Suppressor macrophage (primary cell): ENCODE data around the gene KLHL22.
"Not testable (repeated sequence)": the region's sequence is repeated elsewhere in the genome, so short reads cannot be mapped to it uniquely, and the experiment has no call there.

Experiments
- DNase-seq, 4 experiments: peaks; one replicate each; pipeline ENCODE4 v3.0.0-alpha.2; 2020 to 2022
- total RNA-seq, 17 experiments: gene quantifications; one replicate each; lab custom pipeline; 2026; ENCODE audit warnings: mixed read lengths in 6 of 17, inconsistent platforms in 3 of 17; lab: John Stamatoyannopoulos, UW

KLHL22 gene, protein sequence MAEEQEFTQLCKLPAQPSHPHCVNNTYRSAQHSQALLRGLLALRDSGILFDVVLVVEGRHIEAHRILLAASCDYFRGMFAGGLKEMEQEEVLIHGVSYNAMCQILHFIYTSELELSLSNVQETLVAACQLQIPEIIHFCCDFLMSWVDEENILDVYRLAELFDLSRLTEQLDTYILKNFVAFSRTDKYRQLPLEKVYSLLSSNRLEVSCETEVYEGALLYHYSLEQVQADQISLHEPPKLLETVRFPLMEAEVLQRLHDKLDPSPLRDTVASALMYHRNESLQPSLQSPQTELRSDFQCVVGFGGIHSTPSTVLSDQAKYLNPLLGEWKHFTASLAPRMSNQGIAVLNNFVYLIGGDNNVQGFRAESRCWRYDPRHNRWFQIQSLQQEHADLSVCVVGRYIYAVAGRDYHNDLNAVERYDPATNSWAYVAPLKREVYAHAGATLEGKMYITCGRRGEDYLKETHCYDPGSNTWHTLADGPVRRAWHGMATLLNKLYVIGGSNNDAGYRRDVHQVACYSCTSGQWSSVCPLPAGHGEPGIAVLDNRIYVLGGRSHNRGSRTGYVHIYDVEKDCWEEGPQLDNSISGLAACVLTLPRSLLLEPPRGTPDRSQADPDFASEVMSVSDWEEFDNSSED
- 1.9 to 25.3 (median 17.6) reads per million in 17 experiments for total RNA-seq

- peak; percentile 23 to 75 (median 46) for DNase-seq
Measured at GRCh38 chr22:20494978-20495860, at the start of gene KLHL22. Gene KLHL22, minus strand, starts transcription at chr22:20495795. Its CDS starts 6,584 bp downstream, at chr22:20489211.

GRCh38 chr22:20545318-20545634, 49.7 kb upstream of the KLHL22 start:
- DNase-seq, result not testable (repeated sequence)

DNA sequence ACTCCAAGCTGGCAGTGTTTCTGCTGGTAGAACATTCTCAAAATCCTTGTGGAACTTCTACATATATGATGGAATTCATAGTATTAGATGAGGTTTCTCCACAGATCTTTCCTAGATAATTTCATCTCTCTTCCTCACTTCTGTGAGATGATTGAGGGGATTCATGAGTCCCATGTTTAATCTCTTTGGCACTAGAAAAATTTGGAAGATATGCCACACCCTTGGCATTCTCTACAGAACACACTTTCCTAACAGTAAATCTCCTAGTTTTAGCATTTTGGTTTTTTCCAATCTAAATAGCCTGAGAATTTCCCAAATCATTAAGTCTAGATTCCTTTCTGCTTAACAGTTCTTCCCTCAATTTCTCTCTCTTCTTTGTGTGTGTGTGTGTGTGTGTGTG, 47.1 kb upstream of the KLHL22 start:
- no peak for DNase-seq

- DNase-seq, result no peak
Measured at GRCh38 chr22:20542055-20542454, 46.5 kb upstream of the KLHL22 start.

GRCh38 chr22:20538875-20539274, 43.3 kb upstream of the KLHL22 start:
- not testable (repeated sequence) for DNase-seq

DNA sequence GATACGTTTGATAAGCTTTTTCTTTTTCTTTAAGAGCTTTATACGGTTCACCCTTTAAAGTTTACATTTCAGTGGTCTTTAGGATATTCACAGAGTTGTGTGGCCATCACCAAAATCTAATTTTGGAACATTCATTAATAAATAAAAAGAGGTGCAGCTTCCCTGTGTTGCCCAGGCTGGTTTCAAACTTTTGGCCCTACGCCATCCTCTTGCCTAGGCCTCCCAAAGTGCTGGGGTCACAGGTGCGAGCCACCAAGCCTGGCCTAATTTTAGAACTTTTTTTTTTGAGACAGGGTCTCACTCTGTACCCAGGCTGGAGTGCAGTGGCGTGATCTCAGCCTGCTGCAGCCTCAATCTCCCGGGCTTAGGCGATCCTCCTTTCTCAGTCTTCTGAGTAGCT, 42.4 kb upstream of the KLHL22 start:
- DNase-seq, result no peak

DNA sequence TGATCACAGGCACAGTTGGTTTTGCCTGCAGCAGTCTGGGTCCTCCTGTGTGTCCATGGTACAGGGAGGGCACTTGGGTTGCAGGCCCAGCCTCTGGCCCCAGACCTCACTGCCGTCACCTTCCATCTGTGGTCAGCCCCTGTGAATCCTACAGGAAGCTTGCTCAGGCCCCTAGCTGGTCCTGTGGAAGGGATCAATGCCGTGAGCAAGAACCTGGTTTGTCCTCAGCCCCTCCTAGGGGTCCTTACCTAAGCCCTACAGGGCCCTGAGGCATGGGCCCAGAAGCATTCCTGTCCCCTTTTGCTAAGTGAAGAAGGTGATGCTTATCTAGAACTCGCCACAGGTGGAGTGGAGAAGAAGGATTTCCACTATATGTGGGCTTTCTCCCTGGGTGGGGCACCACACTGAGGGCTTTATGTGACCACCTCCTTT, 41.7 kb upstream of the KLHL22 start:
- no peak for DNase-seq

- DNase-seq, result no peak
Measured at GRCh38 chr22:20536590-20537324, 41.2 kb upstream of the KLHL22 start.

GRCh38 chr22:20533879-20534265, 38.3 kb upstream of the KLHL22 start:
- DNase-seq, result peak in 2 of 4 experiments; percentile 41 to 53

GRCh38 chr22:20533095-20533878, 37.7 kb upstream of the KLHL22 start:
- no peak for DNase-seq

DNA sequence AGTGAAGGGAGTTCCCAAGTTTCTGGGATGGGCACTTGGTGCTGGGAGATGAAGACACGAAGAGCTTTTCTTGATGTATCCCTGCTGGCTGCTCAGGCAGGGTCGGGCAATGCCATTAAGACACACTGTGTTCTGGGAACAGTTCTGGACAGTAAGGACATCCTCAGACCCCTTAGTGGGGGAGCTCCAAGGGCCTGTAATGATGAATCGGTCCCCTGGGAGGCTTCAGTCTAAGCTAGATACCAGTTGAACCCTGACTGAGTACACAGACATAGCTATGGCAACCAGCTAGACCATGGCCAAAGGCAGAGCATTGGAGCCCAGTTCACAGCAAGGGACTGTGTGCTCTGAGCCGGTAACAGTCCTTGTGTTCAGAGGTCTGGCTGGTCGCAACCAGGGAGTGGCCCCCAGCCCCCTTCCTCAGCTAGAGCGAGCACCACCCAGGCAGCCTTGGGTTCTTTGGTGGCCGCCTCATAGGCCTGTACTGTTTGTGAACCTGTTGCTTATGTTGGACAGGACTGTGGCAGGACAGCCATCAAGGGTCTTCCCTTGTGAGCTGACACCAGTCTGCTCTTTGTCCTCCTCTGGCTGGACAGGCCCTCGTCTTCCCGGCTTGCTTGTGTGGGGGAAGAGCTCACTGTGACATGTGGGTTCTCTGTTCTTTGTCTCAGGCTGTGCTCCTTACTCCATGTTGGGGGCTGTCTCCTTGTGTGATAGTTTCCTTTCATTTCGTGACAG, 36.8 kb upstream of the KLHL22 start:
- DNase-seq, result no peak

GRCh38 chr22:20531404-20532201, 36.0 kb upstream of the KLHL22 start:
- peak; percentile 62 to 81 (median 78) for DNase-seq

GRCh38 chr22:20531154-20531403, 35.5 kb upstream of the KLHL22 start:
- no peak for DNase-seq

DNA sequence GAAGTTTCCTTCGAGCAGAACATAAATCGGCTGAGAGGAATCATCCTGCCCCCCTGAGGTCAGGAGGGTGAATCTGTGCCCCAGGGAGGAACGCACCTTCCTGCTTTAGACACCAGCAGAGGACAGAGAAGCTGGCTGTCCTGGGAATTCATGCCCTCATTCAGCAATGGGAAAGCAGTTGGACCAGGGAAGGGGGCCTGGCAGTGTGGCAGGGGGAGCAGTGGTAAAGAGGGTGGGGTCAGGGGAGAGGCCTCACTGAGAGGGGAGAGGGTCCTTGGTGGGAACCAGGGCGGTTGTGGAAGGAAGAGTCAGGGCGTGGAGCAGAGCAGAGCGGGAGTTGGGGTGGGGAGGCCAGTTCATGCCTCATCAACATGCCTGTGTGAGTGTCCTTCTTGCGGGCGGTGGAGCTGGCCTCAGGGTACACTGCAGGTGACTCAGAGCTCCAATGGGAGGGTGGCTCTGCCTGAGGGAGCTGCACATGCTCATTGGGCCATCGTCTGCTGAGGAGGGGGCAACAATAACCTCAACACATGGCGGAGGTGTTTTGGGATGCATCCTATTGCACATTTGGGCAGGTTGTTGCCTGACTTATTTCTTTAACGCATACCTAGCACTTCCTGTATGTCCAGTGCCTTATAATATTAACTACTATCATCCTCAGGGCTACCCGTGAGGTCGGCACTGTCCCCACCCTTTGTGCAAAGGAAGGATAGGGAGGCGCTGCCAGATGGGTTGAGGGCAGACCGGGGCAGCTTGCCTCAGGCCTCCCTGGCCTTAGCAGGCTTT, 35.0 kb upstream of the KLHL22 start:
- no peak for DNase-seq

DNA sequence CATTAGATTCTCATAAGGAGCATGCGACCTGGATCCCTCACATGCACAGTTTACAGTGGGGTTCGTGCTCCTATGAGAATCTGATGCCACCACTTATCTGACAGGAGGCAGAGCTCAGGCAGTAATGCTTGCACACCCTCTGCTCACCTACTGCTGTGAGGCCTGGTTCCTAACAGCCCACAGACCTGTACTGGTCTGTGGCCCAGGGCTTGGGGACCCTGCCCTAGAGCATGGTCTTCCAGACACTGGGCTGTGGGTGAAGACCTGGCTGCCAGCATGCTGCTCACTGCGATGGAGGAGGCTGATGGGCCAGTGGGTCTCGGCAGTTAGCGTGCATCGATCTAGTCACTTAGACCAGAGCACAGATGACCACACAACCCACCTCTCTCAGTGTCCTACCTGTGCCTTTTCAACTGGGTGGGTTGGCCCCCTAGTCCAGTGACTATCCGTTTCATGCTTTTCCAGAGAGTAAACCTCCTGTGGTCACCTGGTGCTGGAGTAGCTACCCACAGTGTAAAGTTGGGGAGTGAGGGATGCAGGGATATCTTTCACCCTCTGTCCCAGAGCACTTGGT, 32.9 kb upstream of the KLHL22 start:
- DNase-seq, result no peak

- peak in 2 of 4 experiments; percentile 30 to 32 for DNase-seq
Measured at GRCh38 chr22:20526628-20527355, 31.2 kb upstream of the KLHL22 start.

GRCh38 chr22:20526305-20526627, 30.7 kb upstream of the KLHL22 start:
- DNase-seq, result no peak

DNA sequence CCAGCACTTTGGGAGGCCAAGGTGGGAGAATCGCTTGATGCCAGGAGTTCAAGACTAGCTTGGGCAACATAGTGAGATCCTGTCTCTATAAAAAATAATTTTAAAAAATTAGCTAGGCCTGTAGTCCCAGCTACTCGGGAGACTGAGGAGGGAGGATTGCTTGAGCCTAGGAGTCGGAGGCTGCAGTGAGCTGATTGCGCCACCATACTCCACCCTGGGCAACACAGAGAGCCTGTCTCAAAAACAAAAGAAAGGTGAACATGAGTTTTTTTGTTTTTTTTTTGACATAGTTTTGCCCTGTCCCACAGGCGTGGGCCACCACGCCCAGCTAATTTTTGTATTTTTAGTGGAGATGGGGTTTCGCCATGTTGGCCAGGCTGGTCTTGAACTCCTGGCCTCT, 29.5 kb upstream of the KLHL22 start:
- DNase-seq, result no peak
